ENCODE measurements around the gene NOLC1. TPM values are rescaled to one million over a fixed set of nuclear protein-coding genes. Genes with fewer than 3 reads are reported as not detected.
A peak's percentile ranks its signal among the peaks of the same experiment; 100 is the strongest.

Gene NOLC1
- polyA plus RNA-seq, 2 donors: 25.4 to 46.5 TPM

DNA sequence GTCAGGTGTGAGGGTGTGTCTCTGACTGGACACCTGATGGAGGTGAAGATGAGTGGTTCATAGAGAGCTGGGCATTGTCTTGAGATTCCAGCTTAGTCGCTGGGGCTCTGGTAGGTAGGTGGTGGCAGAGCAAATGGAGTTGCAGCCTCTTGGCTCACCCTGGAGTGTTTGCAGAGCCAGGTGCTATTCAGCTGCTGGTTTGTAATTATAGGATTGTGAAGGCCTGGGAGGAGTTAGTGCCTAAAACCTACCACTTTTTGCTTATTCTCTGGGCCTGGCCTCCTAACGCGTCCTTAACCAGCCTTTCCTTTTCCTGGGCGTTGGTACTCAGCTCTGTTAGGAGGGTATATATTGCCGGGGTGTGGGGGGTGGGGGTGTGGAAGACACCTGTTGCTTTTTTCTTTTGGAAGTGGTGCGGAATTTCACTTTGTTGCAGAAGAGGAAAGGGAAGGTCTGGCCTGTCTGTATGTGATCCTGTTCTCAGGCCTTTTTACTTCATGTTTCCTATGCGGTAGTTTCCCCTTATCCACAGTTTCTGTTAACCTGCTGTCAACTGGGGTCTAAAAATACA, 16.1 kb upstream of the NOLC1 start:
- peaks cover 4 to 16% of the 10 kb centered on the region in 2 donors for H3K4me1 ChIP-seq (ENCODE audit: control insufficient read depth in 2 of 2, insufficient read depth in 2 of 2, low read length in 1 of 2)
- H3K36me3 ChIP-seq (ENCODE audit: control insufficient read depth in 2 of 2, insufficient read depth in 2 of 2, low read length in 1 of 2): peaks cover 21 to 31% of the 10 kb centered on the region in 2 donors
- no peak overlapping the region for H3K4me3 ChIP-seq (ENCODE audit: low read depth in 1 of 2, low read length in 2 of 2)
- H3K27me3 ChIP-seq (ENCODE audit: control insufficient read depth in 1 of 2, insufficient read depth in 2 of 2, low read length in 2 of 2): no peaks in the 10 kb centered on the region
- H3K9me3 ChIP-seq (ENCODE audit: control insufficient read depth in 2 of 2, insufficient read depth in 1 of 2, low read depth in 1 of 2, low read length in 1 of 2): no peaks in the 10 kb centered on the region
- WGBS, 2 donors: 61 to 66% methylated on average over 7 of the region's 7 CpGs
- peak overlapping the region; percentile 7 to 56 for H3K27ac ChIP-seq (ENCODE audit: low read depth in 2 of 2, low read length in 1 of 2)

DNA sequence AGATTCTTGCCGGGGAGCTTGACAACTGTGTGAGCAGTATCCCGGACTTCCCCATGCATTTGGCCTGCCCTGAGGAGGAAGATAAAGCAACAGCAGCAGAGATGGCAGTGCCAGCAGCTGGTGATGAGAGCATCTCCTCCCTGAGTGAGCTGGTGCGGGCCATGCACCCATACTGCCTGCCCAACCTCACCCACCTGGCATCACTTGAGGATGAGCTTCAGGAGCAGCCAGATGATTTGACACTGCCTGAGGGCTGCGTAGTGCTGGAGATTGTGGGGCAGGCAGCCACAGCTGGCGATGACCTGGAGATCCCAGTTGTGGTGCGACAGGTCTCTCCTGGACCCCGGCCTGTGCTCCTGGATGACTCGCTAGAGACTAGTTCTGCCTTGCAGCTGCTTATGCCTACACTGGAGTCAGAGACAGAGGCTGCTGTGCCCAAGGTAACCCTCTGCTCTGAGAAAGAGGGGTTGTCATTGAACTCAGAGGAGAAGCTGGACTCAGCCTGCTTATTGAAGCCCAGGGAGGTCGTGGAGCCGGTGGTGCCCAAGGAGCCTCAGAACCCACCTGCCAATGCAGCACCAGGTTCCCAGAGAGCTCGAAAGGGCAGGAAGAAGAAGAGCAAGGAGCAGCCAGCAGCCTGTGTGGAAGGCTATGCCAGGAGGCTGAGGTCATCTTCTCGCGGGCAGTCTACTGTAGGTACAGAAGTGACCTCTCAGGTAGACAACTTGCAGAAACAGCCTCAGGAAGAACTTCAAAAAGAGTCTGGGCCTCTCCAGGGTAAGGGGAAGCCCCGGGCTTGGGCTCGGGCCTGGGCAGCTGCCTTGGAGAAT, 12.7 kb upstream of the NOLC1 start:
- no peaks in the 10 kb centered on the region for H3K27me3 ChIP-seq (ENCODE audit: control insufficient read depth in 1 of 2, insufficient read depth in 2 of 2, low read length in 2 of 2)
- H3K4me1 ChIP-seq (ENCODE audit: control insufficient read depth in 2 of 2, insufficient read depth in 2 of 2, low read length in 1 of 2): peaks cover 2 to 14% of the 10 kb centered on the region in 2 donors
- H3K4me3 ChIP-seq (ENCODE audit: low read depth in 1 of 2, low read length in 2 of 2): no peak overlapping the region
- peaks cover 35 to 46% of the 10 kb centered on the region in 2 donors for H3K36me3 ChIP-seq (ENCODE audit: control insufficient read depth in 2 of 2, insufficient read depth in 2 of 2, low read length in 1 of 2)
- 88 to 92% methylated on average over 15 of the region's 15 CpGs for whole genome bisulfite sequencing, 2 donors
- H3K9me3 ChIP-seq (ENCODE audit: control insufficient read depth in 2 of 2, insufficient read depth in 1 of 2, low read depth in 1 of 2, low read length in 1 of 2): no peaks in the 10 kb centered on the region
- H3K27ac ChIP-seq (ENCODE audit: low read depth in 2 of 2, low read length in 1 of 2): no peak overlapping the region

DNA sequence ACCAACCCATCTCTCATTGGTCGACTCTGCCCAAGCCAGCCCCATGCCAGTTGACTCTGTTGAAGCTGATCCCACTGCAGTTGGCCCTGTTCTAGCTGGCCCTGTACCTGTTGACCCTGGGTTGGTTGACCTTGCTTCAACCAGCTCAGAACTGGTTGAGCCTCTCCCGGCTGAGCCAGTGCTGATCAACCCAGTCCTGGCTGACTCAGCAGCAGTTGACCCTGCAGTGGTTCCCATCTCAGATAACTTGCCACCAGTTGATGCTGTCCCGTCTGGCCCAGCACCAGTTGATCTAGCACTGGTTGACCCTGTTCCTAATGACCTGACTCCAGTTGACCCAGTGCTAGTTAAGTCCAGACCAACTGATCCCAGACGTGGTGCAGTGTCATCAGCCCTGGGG, 12.0 kb upstream of the NOLC1 start:
- no peak overlapping the region for H3K27ac ChIP-seq (ENCODE audit: low read depth in 2 of 2, low read length in 1 of 2)
- WGBS, 2 donors: 76 to 88% methylated on average over 4 of the region's 4 CpGs
- no peaks in the 10 kb centered on the region for H3K9me3 ChIP-seq (ENCODE audit: control insufficient read depth in 2 of 2, insufficient read depth in 1 of 2, low read depth in 1 of 2, low read length in 1 of 2)
- peaks cover 0 to 13% of the 10 kb centered on the region in 2 donors for H3K4me1 ChIP-seq (ENCODE audit: control insufficient read depth in 2 of 2, insufficient read depth in 2 of 2, low read length in 1 of 2)
- H3K27me3 ChIP-seq (ENCODE audit: control insufficient read depth in 1 of 2, insufficient read depth in 2 of 2, low read length in 2 of 2): no peaks in the 10 kb centered on the region
- H3K36me3 ChIP-seq (ENCODE audit: control insufficient read depth in 2 of 2, insufficient read depth in 2 of 2, low read length in 1 of 2): peaks cover 35 to 48% of the 10 kb centered on the region in 2 donors
- H3K4me3 ChIP-seq (ENCODE audit: low read depth in 1 of 2, low read length in 2 of 2): no peak overlapping the region

DNA sequence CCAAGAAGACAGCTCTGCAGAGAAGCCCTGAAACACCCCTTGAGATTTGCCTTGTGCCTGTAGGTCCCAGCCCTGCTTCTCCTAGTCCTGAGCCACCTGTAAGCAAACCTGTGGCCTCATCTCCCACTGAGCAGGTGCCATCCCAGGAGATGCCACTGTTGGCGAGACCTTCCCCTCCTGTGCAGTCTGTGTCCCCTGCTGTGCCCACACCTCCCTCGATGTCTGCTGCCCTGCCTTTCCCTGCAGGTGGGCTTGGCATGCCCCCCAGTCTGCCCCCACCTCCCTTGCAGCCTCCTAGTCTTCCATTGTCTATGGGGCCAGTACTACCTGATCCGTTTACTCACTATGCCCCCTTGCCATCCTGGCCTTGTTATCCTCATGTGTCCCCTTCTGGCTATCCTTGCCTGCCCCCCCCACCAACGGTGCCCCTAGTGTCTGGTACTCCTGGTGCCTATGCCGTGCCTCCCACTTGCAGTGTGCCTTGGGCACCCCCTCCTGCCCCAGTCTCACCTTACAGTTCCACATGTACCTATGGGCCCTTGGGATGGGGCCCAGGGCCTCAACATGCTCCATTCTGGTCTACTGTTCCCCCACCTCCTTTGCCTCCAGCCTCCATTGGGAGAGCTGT, 11.2 kb upstream of the NOLC1 start:
- Histone ChIP-seq H3K27ac (ENCODE audit: low read depth in 2 of 2, low read length in 1 of 2) (no peak overlapping the region), H3K9me3 (ENCODE audit: control insufficient read depth in 2 of 2, insufficient read depth in 1 of 2, low read depth in 1 of 2, low read length in 1 of 2) (no peaks in the 10 kb centered on the region), H3K4me3 (ENCODE audit: low read depth in 1 of 2, low read length in 2 of 2) (no peak overlapping the region), H3K4me1 (ENCODE audit: control insufficient read depth in 2 of 2, insufficient read depth in 2 of 2, low read length in 1 of 2) (peaks cover 0 to 9% of the 10 kb centered on the region in 2 donors), H3K27me3 (ENCODE audit: control insufficient read depth in 1 of 2, insufficient read depth in 2 of 2, low read length in 2 of 2) (no peaks in the 10 kb centered on the region), H3K36me3 (ENCODE audit: control insufficient read depth in 2 of 2, insufficient read depth in 2 of 2, low read length in 1 of 2) (peaks cover 35 to 48% of the 10 kb centered on the region in 2 donors)
- WGBS, 2 donors: 90 to 91% methylated on average over 5 of the region's 5 CpGs

DNA sequence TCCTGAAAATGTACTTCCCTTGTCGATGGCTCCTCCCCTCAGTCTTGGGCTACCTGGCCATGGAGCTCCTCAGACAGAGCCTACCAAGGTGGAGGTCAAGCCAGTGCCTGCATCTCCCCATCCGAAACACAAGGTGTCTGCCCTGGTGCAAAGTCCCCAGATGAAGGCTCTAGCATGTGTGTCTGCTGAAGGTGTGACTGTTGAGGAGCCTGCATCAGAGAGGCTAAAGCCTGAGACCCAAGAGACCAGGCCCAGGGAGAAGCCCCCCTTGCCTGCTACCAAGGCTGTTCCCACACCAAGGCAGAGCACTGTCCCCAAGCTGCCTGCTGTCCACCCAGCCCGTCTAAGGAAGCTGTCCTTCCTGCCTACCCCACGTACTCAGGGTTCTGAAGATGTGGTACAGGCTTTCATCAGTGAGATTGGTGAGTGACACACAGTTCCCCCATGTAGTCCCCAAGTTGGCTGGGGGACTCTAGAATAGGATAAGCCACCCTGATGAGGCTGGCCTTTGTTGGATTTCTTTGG, 10.5 kb upstream of the NOLC1 start:
- Histone ChIP-seq H3K4me1 (ENCODE audit: control insufficient read depth in 2 of 2, insufficient read depth in 2 of 2, low read length in 1 of 2) (peaks cover under 1 to 7% of the 10 kb centered on the region in 2 donors), H3K27me3 (ENCODE audit: control insufficient read depth in 1 of 2, insufficient read depth in 2 of 2, low read length in 2 of 2) (no peaks in the 10 kb centered on the region), H3K9me3 (ENCODE audit: control insufficient read depth in 2 of 2, insufficient read depth in 1 of 2, low read depth in 1 of 2, low read length in 1 of 2) (no peaks in the 10 kb centered on the region), H3K4me3 (ENCODE audit: low read depth in 1 of 2, low read length in 2 of 2) (no peak overlapping the region), H3K36me3 (ENCODE audit: control insufficient read depth in 2 of 2, insufficient read depth in 2 of 2, low read length in 1 of 2) (peaks cover 39 to 50% of the 10 kb centered on the region in 2 donors), H3K27ac (ENCODE audit: low read depth in 2 of 2, low read length in 1 of 2) (no peak overlapping the region)
- 88 to 92% methylated on average over 4 of the region's 4 CpGs for WGBS, 2 donors

DNA sequence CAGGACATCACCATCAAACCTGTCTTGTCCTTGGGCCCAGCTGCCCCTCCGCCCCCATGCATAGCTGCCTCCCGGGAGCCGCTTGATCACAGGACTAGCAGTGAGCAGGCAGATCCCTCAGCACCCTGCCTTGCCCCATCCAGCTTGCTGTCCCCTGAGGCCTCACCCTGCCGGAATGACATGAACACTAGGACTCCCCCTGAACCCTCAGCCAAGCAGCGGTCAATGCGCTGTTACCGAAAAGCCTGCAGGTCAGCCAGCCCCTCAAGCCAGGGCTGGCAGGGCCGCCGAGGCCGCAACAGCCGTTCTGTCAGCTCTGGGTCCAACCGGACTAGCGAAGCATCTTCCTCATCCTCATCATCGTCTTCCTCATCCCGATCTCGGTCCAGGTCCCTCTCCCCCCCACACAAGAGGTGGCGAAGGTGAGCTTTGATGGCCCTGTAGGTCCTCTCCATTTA, 5.2 kb upstream of the NOLC1 start:
- no peak overlapping the region for H3K4me3 ChIP-seq (ENCODE audit: low read depth in 1 of 2, low read length in 2 of 2)
- no peak overlapping the region for H3K27ac ChIP-seq (ENCODE audit: low read depth in 2 of 2, low read length in 1 of 2)
- no peaks in the 10 kb centered on the region for H3K9me3 ChIP-seq (ENCODE audit: control insufficient read depth in 2 of 2, insufficient read depth in 1 of 2, low read depth in 1 of 2, low read length in 1 of 2)
- 92 to 93% methylated on average over 17 of the region's 17 CpGs for WGBS, 2 donors
- peaks cover 19 to 29% of the 10 kb centered on the region in 2 donors for H3K36me3 ChIP-seq (ENCODE audit: control insufficient read depth in 2 of 2, insufficient read depth in 2 of 2, low read length in 1 of 2)
- peaks cover 0 to 3% of the 10 kb centered on the region in 2 donors for H3K4me1 ChIP-seq (ENCODE audit: control insufficient read depth in 2 of 2, insufficient read depth in 2 of 2, low read length in 1 of 2)
- H3K27me3 ChIP-seq (ENCODE audit: control insufficient read depth in 1 of 2, insufficient read depth in 2 of 2, low read length in 2 of 2): no peaks in the 10 kb centered on the region

DNA sequence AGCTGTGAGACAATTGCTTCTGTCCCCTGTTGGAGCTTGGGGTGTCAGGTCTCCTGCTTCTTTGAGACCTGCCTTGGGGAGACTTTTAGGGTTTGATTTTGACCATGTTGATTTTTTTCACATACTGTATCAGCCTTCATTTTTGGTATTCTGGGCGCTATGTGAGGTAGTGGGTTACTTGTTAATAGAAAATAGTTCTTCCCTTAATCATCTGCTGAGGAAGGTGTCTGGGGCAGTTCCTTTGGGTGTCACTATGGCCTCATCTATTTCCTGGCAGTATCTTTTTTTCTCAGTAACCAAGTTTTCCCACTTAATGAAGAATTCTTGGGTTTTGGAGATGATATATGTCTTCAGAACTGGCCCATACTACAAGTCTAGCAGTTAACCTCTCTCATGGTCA, 4.6 kb upstream of the NOLC1 start:
- peaks cover 0 to 3% of the 10 kb centered on the region in 2 donors for H3K4me1 ChIP-seq (ENCODE audit: control insufficient read depth in 2 of 2, insufficient read depth in 2 of 2, low read length in 1 of 2)
- no peaks in the 10 kb centered on the region for H3K9me3 ChIP-seq (ENCODE audit: control insufficient read depth in 2 of 2, insufficient read depth in 1 of 2, low read depth in 1 of 2, low read length in 1 of 2)
- H3K4me3 ChIP-seq (ENCODE audit: low read depth in 1 of 2, low read length in 2 of 2): no peak overlapping the region
- WGBS, 2 donors: 95 to 98% methylated on average over 1 of the region's 1 CpG
- no peak overlapping the region for H3K27ac ChIP-seq (ENCODE audit: low read depth in 2 of 2, low read length in 1 of 2)
- H3K27me3 ChIP-seq (ENCODE audit: control insufficient read depth in 1 of 2, insufficient read depth in 2 of 2, low read length in 2 of 2): no peaks in the 10 kb centered on the region
- H3K36me3 ChIP-seq (ENCODE audit: control insufficient read depth in 2 of 2, insufficient read depth in 2 of 2, low read length in 1 of 2): peaks cover 19 to 29% of the 10 kb centered on the region in 2 donors

DNA sequence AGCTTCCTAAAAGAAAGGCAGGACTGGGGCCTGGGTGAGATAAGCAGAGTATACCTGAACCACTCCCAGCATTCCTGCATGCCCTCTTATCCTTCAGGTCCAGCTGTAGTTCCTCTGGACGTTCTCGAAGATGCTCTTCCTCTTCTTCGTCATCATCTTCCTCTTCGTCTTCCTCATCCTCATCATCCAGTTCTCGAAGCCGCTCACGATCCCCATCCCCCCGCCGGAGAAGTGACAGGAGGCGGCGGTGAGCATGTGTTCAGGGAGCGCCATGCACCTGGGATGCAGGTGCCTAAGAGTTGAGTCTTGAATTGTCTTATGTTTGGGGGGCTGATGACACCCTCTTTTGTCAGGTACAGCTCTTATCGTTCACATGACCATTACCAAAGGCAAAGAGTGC, 3.9 kb upstream of the NOLC1 start:
- Histone ChIP-seq H3K4me1 (ENCODE audit: control insufficient read depth in 2 of 2, insufficient read depth in 2 of 2, low read length in 1 of 2) (peaks cover 0 to 3% of the 10 kb centered on the region in 2 donors), H3K27ac (ENCODE audit: low read depth in 2 of 2, low read length in 1 of 2) (no peak overlapping the region), H3K27me3 (ENCODE audit: control insufficient read depth in 1 of 2, insufficient read depth in 2 of 2, low read length in 2 of 2) (no peaks in the 10 kb centered on the region), H3K9me3 (ENCODE audit: control insufficient read depth in 2 of 2, insufficient read depth in 1 of 2, low read depth in 1 of 2, low read length in 1 of 2) (no peaks in the 10 kb centered on the region), H3K36me3 (ENCODE audit: control insufficient read depth in 2 of 2, insufficient read depth in 2 of 2, low read length in 1 of 2) (peaks cover 19 to 27% of the 10 kb centered on the region in 2 donors), H3K4me3 (ENCODE audit: low read depth in 1 of 2, low read length in 2 of 2) (no peak overlapping the region)
- WGBS, 2 donors: 94 to 95% methylated on average over 13 of the region's 13 CpGs

DNA sequence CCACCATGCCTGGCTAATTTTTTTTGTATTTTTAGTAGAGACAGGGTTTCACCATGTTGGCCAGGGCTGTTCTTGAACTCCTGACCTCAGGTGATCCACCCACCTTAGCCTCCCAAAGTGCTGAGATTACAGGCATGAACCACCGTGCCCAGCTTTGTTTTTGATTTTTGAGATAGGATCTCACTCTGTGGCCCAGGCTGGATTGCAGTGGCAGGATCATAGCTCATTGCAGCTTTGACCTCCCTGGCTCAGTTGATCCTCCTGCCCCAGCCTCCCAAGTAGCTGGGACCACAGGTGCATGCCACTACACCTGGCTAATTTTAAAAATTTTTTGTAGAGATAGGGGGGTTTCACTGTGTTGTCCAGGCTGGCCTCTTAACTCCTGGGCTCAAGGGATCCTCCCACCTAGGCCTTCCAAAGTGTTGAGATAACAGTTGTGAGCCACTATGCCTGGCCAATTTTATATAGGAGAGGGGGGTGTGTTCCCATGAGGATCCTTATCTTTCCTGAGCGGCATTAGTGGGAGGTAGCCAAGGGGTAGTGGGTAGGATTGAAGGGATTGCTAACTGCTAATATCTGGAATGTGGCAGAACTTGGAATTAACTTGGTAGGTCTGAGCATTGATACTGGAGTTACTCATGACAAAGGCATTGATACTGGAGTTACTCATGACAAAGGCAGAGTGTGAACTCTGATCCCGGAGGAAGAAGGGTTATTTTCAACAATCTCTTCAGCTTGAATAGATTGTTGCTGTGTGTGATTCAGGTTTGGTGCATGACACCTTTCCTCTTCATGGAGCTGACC, 1.0 kb upstream of the NOLC1 start:
- Histone ChIP-seq H3K4me1 (ENCODE audit: control insufficient read depth in 2 of 2, insufficient read depth in 2 of 2, low read length in 1 of 2) (peaks cover 0 to 3% of the 10 kb centered on the region in 2 donors), H3K27ac (ENCODE audit: low read depth in 2 of 2, low read length in 1 of 2) (peak overlapping the region; percentile 96 to 98), H3K36me3 (ENCODE audit: control insufficient read depth in 2 of 2, insufficient read depth in 2 of 2, low read length in 1 of 2) (peaks cover 14 to 19% of the 10 kb centered on the region in 2 donors), H3K4me3 (ENCODE audit: low read depth in 1 of 2, low read length in 2 of 2) (peak overlapping the region; percentile 43 to 95), H3K9me3 (ENCODE audit: control insufficient read depth in 2 of 2, insufficient read depth in 1 of 2, low read depth in 1 of 2, low read length in 1 of 2) (no peaks in the 10 kb centered on the region), H3K27me3 (ENCODE audit: control insufficient read depth in 1 of 2, insufficient read depth in 2 of 2, low read length in 2 of 2) (no peaks in the 10 kb centered on the region)
- WGBS, 2 donors: 66 to 71% methylated on average over 3 of the region's 3 CpGs
